HFFc6 (cell line): ENCODE measurements around the gene ST6GALNAC5. TPM values are rescaled to one million over a fixed set of nuclear protein-coding genes. Genes with fewer than 3 reads are reported as not detected.
A peak's percentile ranks its signal among the peaks of the same experiment; 100 is the strongest.

Experiments used
- DNase-seq: peaks from one replicate; pipeline ENCODE4 v3.0.0-alpha.2; 2018
- H3K27ac Mint-ChIP-seq: 2 replicates; pipeline ENCODE4 v1.8.0; 2020; ENCODE audit warnings: mild to moderate bottlenecking, mixed read lengths
- H3K27me3 Mint-ChIP-seq: 2 replicates; pipeline ENCODE4 v1.8.0; 2021; ENCODE audit warnings: mild to moderate bottlenecking, moderate library complexity, mixed read lengths; ENCODE audit not compliant: insufficient read depth
- H3K36me3 Mint-ChIP-seq: 2 replicates; pipeline ENCODE4 v1.8.0; 2021; ENCODE audit warnings: low read depth, mixed read lengths
- H3K4me1 Mint-ChIP-seq: 2 replicates; pipeline ENCODE4 v1.8.0; 2020; ENCODE audit warnings: low read depth, mixed read lengths
- H3K4me3 Mint-ChIP-seq: 2 replicates; pipeline ENCODE4 v1.8.0; 2020; ENCODE audit warnings: mild to moderate bottlenecking, moderate library complexity, mixed read lengths
- H3K9me3 Mint-ChIP-seq: 2 replicates; pipeline ENCODE4 v1.8.0; 2020; ENCODE audit warnings: mild to moderate bottlenecking, mixed read lengths
- CTCF ChIP-seq: fragments of 200-600 bp; sonication (generic); IDR thresholded peaks from 2 replicates; pipeline ENCODE4 v1.5.0; 2021; ENCODE audit warnings: antibody characterized with exemption, mild to moderate bottlenecking
- total RNA-seq, 6 experiments: library from RNA; stranded (reverse); fragmentation: NEBNext Ultra II Directional; extraction: Animal tissue kit (Norgen Biotek cat#: 25700); gene quantifications; 2 replicates in 1 of 6; 3 replicates in 5 of 6; pipeline ENCODE4 v1.2.3, GENCODE V29; 2021

The ST6GALNAC5 gene
- total RNA-seq, 6 experiments from 2014 or later, result 1.3 to 3.0 (median 2.1) TPM; not detected in 2

DNA sequence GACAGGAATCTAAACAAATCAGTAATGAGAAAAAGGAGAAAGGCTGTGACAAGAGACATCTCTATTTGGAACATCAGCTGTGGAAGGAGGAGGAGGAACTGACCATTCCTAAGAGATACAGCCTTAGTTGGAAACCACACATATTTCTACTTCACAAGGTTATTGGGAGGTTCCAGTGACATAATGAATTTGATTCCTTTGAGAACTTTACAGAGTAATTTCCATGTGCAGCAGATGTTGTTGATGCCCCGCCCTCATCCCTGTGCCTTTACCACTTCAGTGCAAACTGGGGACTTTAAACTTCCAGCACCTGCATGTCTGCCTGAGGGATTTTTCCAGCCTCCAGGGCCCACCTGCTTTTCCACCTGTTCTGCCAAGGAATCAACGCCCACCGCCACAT is 9.3 kb upstream of the ST6GALNAC5 start:
- Mint-ChIP-seq H3K27ac (no peak overlapping the region), H3K4me3 (no peak overlapping the region), H3K36me3 (no peaks in the 10 kb centered on the region), H3K9me3 (no peaks in the 10 kb centered on the region), H3K27me3 (peaks cover 24% of the 10 kb centered on the region), H3K4me1 (peaks cover 10% of the 10 kb centered on the region)
- DNase-seq, result no peak
- TF ChIP-seq CTCF, result no peak

DNA sequence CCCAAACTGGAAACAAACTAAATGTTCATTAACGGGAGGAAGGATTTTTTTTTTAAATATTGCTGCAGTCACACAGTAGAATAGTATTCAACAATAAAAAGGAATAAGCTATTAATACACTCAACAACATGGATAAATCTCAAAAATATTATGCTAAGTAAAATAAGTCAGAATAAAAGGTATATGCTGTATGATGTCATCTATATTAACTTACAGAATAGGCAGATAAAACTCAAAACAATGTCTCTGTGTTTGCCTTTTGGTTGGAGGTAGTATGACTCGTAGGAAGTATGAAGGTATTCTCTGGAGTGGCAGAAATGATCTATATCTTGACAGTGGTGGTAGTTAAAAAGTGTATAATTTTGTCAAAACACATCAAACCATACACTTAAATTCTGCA is 6.1 kb upstream of the ST6GALNAC5 start:
- Mint-ChIP-seq H3K36me3 (no peaks in the 10 kb centered on the region), H3K27ac (no peak overlapping the region), H3K27me3 (peaks cover 26% of the 10 kb centered on the region), H3K4me3 (no peak overlapping the region), H3K9me3 (no peaks in the 10 kb centered on the region), H3K4me1 (peaks cover 27% of the 10 kb centered on the region)
- TF ChIP-seq CTCF, result no peak
- no peak for DNase-seq

DNA sequence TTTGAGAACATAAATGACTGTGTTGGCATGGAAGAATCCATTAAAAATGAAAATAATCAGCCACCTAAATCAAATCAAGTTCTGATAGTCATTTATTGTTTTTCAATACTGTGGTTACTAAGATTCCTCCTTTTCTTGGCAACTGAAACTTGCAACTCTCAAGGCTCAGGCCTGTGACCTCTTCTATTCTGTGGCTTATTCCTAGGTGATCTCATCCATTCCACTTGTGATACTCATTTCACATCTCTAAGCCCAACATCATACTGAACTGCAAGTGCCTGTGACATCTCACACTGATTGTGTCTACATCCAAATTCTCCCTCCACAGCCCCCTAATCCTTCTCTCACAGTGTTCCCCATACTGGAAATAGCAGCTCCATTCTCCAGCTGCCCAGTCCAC is 4.8 kb upstream of the ST6GALNAC5 start:
- DNase-seq, result peak; percentile 56
- H3K36me3 Mint-ChIP-seq, result no peaks in the 10 kb centered on the region
- no peaks in the 10 kb centered on the region for H3K9me3 Mint-ChIP-seq
- H3K4me1 Mint-ChIP-seq, result peaks cover 27% of the 10 kb centered on the region
- H3K4me3 Mint-ChIP-seq, result no peak overlapping the region
- no peak for TF ChIP-seq CTCF
- H3K27ac Mint-ChIP-seq, result no peak overlapping the region
- peaks cover 31% of the 10 kb centered on the region for H3K27me3 Mint-ChIP-seq

GRCh38 chr1:76864383-76864782 is 2.9 kb upstream of the ST6GALNAC5 start:
- TF ChIP-seq CTCF, result no peak
- Mint-ChIP-seq H3K27ac (no peak overlapping the region), H3K36me3 (no peaks in the 10 kb centered on the region), H3K27me3 (peaks cover 28% of the 10 kb centered on the region), H3K4me3 (no peak overlapping the region), H3K4me1 (peaks cover 27% of the 10 kb centered on the region), H3K9me3 (no peaks in the 10 kb centered on the region)
- DNase-seq, result no peak

GRCh38 chr1:76865696-76866286 is 1.5 kb upstream of the ST6GALNAC5 start:
- Mint-ChIP-seq H3K4me1 (peaks cover 27% of the 10 kb centered on the region), H3K4me3 (no peak overlapping the region), H3K9me3 (no peaks in the 10 kb centered on the region), H3K36me3 (no peaks in the 10 kb centered on the region), H3K27ac (no peak overlapping the region), H3K27me3 (peaks cover 21% of the 10 kb centered on the region)
- DNase-seq, result no peak
- TF ChIP-seq CTCF, result no peak

DNA sequence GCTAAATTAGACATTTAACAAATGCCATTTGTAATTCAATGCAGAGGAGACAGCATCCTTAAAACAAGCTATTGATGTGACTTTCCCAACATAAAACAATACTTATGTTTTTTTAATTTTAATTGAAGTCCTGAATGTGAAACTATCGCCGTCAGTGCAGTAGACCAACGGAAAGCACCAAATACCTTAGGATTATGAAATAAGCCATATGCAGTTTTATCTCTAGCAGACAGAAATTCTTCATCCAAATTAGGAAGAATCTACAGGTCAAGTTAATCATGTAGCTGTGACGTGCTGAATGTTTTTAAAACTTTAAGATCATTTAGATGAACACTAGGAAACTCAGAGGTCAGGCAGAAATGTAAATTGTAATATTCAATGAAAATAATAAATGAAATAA is 714 bp upstream of the ST6GALNAC5 start:
- Mint-ChIP-seq H3K27ac (no peak overlapping the region), H3K4me3 (peak overlapping the region; percentile 84; the same call in 1 of the 2 replicates), H3K4me1 (peaks cover 27% of the 10 kb centered on the region), H3K27me3 (peaks cover 21% of the 10 kb centered on the region), H3K9me3 (no peaks in the 10 kb centered on the region), H3K36me3 (no peaks in the 10 kb centered on the region)
- TF ChIP-seq CTCF, result no peak
- DNase-seq, result no peak
